ENCODE results near the gene ANKRD13A. TPM values are rescaled to one million over a fixed set of nuclear protein-coding genes. Genes with fewer than 3 reads are reported as not detected.
A peak's percentile ranks its signal among the peaks of the same experiment; 100 is the strongest.
"Not testable (repeated sequence)": the region's sequence is repeated elsewhere in the genome, so short reads cannot be mapped to it uniquely, and the experiment has no call there.

The ANKRD13A gene
- total RNA-seq, 4 donors from 2014 or later = 91.3 to 165 (median 124) TPM

DNA sequence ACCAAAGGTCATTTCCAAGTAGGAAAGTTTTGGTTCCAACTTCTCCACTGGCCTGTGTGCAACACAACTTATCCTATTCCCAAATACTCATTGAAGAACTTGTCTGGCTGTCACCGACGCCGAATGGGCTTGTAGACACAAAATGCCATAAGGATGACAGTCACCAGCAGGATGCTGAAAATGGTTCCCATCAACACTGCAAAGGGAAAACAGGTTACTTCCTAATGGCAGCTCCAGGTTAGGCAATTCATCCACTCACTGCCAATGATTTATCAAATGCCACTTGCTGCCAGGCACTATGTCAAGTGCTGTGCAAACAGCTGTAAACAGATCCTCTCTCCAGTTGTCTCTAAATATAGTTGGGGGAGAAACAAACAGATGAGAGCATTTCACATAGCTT is 43.0 kb downstream of the ANKRD13A start:
- intact Hi-C loops (cut with DNase I) = no loop called here
- H3K9me3 ChIP-seq = no peaks in the 10 kb centered on the region
- TF ChIP-seq, protein P1, sequence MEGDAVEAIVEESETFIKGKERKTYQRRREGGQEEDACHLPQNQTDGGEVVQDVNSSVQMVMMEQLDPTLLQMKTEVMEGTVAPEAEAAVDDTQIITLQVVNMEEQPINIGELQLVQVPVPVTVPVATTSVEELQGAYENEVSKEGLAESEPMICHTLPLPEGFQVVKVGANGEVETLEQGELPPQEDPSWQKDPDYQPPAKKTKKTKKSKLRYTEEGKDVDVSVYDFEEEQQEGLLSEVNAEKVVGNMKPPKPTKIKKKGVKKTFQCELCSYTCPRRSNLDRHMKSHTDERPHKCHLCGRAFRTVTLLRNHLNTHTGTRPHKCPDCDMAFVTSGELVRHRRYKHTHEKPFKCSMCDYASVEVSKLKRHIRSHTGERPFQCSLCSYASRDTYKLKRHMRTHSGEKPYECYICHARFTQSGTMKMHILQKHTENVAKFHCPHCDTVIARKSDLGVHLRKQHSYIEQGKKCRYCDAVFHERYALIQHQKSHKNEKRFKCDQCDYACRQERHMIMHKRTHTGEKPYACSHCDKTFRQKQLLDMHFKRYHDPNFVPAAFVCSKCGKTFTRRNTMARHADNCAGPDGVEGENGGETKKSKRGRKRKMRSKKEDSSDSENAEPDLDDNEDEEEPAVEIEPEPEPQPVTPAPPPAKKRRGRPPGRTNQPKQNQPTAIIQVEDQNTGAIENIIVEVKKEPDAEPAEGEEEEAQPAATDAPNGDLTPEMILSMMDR (IDR thresholded peaks at IDR 0.05) = no peak
- no peak for TF ChIP-seq POLR2AphosphoS5 (IDR thresholded peaks at IDR 0.05)
- no peak for TF ChIP-seq POLR2A (IDR thresholded peaks at IDR 0.05; ENCODE audit: low read depth)
- no peak for TF ChIP-seq EP300 (IDR thresholded peaks at IDR 0.05)
- H3K4me3 ChIP-seq = no peak overlapping the region
- no peaks in the 10 kb centered on the region for H3K27me3 ChIP-seq
- no peak for DNase-seq (ENCODE audit: extremely low spot score)
- H3K36me3 ChIP-seq = peaks cover 3 to 40% (median 22%) of the 10 kb centered on the region in 4 donors
- peak overlapping the region; percentile 52 to 84 (median 67) for H3K27ac ChIP-seq (replicated peaks in 1 of 4)
- WGBS = 84% methylated on average over 3 of the region's 3 CpGs
- H3K4me1 ChIP-seq = peaks cover 23 to 69% (median 62%) of the 10 kb centered on the region in 4 donors

DNA sequence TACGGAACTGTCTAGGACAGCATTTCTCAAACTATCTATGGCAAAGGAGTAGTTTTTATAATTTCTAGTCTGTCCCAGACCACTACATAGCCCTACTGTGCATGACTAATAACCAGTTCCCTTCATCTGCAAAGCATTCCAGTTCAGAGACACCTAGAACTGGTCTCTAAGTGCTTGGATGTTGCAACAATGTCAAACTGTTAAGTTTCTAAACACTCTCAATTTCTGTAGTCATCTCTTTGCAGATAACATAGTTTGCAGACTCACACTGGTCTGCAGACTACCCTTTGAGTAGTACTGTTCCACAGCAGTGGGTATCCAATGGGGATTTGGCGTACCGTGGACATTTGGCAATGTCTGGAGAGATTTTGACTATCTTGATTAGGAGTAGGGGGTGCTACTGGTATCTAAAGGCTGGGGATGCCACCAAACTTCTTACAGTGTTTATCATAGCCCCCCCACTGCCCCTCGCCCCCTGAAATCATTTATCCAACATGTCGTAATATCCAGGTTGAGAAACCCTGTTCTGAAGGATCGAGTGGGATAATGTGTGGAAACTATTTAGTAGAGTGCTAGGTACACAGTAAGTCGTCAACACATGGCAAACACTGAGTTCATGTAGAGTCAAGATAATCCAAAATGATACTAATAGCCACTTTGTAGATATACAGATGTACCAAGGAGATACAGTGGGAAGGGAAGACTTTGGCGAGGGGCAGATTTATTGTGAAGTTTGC is 47.4 kb downstream of the ANKRD13A start:
- H3K4me3 ChIP-seq = no peak overlapping the region

DNA sequence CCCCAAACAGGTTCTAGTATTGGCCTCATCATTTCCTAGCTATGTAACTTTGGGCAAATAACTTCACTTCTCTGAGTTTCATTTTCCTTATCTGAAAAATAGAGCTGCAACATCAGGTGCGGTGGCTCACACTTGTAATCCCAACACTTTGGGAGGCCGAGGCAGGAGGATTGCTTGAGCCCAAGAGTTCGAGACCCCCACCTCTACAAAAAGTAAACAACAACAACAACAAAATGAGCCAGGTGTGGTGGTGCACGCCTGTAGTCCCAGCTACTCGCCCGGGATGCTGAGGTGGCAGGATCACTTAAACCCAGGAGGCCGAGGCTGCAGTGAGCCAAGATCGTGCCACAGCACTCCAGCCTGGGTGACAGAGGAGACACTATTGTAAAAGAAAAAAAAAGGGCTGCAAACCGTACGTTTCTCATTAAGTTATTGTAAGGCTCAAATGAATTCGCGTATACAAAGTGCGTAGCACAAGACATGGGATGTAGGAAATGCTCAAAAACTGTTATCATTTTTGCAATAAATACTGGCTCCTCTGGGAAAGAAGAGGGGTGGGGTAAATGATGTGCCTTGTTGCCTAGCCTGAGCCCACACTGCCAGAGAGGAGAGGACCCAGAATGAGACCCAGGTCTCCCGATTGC is 48.2 kb downstream of the ANKRD13A start:
- peak overlapping the region; percentile 79 to 97 (median 87) for H3K4me3 ChIP-seq
- H3K27me3 ChIP-seq = no peaks in the 10 kb centered on the region
- intact Hi-C loops (cut with DNase I) = no loop called here
- peaks cover 0 to 10% (median 4%) of the 10 kb centered on the region in 4 donors for H3K36me3 ChIP-seq
- TF ChIP-seq POLR2AphosphoS5 (IDR thresholded peaks at IDR 0.05) (no peak), POLR2A (IDR thresholded peaks at IDR 0.05; ENCODE audit: low read depth) (no peak), EP300 (IDR thresholded peaks at IDR 0.05) (no peak)
- TF ChIP-seq, protein P1 (IDR thresholded peaks at IDR 0.05) = no peak
- H3K27ac ChIP-seq (replicated peaks in 1 of 4) = peak overlapping the region; percentile 74 to 87 (median 84)
- H3K9me3 ChIP-seq = no peaks in the 10 kb centered on the region
- 66% methylated on average over 12 of the region's 14 CpGs for WGBS
- no peak for DNase-seq (ENCODE audit: extremely low spot score)
- peaks cover 29 to 56% (median 52%) of the 10 kb centered on the region in 4 donors for H3K4me1 ChIP-seq

More for the DNA sequence above, 47.4 kb downstream of the ANKRD13A start:
- no peak for DNase-seq (ENCODE audit: extremely low spot score)
- 81% methylated on average over 8 of the region's 8 CpGs for WGBS
- TF ChIP-seq EP300 (IDR thresholded peaks at IDR 0.05) (no peak), POLR2A (IDR thresholded peaks at IDR 0.05; ENCODE audit: low read depth) (no peak), POLR2AphosphoS5 (IDR thresholded peaks at IDR 0.05) (no peak)
- TF ChIP-seq, protein P1 (IDR thresholded peaks at IDR 0.05) = no peak
- intact Hi-C loops (cut with DNase I) = no loop called here
- H3K36me3 ChIP-seq = peaks cover 0 to 17% (median 5%) of the 10 kb centered on the region in 4 donors
- no peaks in the 10 kb centered on the region for H3K27me3 ChIP-seq
- no peaks in the 10 kb centered on the region for H3K9me3 ChIP-seq
- peak overlapping the region in 1 of 4 donors; percentile 86 for H3K27ac ChIP-seq (replicated peaks in 1 of 4)
- peaks cover 29 to 57% (median 54%) of the 10 kb centered on the region in 4 donors for H3K4me1 ChIP-seq

DNA sequence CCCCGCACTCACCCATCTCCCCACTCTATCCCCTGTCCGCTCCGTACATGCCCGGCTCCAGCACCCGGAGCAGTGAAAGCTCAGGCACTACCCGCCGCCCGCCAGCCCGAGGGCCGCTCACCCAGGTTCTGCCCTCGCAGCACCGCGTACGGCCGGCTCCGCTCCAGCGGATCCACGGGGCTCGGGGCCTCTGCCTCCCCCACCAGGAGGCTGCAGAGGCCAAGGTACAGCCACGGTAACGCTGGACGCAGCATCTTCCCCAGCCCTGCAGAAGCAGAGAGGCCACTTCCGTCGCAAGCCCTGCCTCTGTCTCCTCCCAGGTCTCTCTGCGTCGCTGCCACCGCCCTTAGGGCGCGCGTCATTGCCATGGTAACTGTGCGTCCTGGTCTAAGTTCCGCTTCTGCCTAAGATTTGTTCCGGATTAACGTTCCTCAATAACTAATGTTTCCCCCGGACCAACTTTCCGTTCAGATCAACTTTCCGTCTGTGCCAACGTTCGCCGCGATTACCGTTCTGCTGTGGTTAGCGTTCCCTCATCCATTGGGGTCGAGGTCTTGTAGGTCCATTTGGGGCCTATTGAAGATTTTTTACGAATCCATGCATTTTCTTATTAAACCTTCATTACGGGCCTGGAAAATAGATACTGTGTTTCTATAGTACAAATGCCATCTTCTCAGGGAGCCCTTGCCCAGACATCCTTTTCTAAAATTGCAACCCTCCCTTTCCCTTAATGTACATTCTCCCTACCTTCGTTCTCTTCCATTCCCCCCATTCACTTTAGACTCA is 49.2 kb downstream of the ANKRD13A start, which contains the start of gene C12orf76:
Gene C12orf76, minus strand, starts transcription at position 281 of the 786 bp plus-strand sequence. Its CDS starts 27 bp downstream, at position 254.
- no peaks in the 10 kb centered on the region for H3K27me3 ChIP-seq
- peaks cover 0 to 10% (median 3%) of the 10 kb centered on the region in 4 donors for H3K36me3 ChIP-seq
- intact Hi-C loops (cut with DNase I) = no loop called here
- H3K27ac ChIP-seq (replicated peaks in 1 of 4) = peak within 1 kb of the TSS; percentile 74 to 87 (median 84)
- 3% methylated on average over 26 of the region's 47 CpGs for WGBS
- H3K9me3 ChIP-seq = no peaks in the 10 kb centered on the region
- peak; percentile 90 to 91 for TF ChIP-seq POLR2AphosphoS5 (IDR thresholded peaks at IDR 0.05)
- TF ChIP-seq, protein P1 (IDR thresholded peaks at IDR 0.05) = peak in 1 of 3 experiments; percentile 15
- TF ChIP-seq EP300 (IDR thresholded peaks at IDR 0.05) = no peak
- no peak for TF ChIP-seq POLR2A (IDR thresholded peaks at IDR 0.05; ENCODE audit: low read depth)
- peaks cover 19 to 46% (median 43%) of the 10 kb centered on the region in 4 donors for H3K4me1 ChIP-seq
- DNase-seq (ENCODE audit: extremely low spot score) = peak; percentile 98
- H3K4me3 ChIP-seq = peak within 1 kb of the TSS; percentile 79 to 97 (median 87)

DNA sequence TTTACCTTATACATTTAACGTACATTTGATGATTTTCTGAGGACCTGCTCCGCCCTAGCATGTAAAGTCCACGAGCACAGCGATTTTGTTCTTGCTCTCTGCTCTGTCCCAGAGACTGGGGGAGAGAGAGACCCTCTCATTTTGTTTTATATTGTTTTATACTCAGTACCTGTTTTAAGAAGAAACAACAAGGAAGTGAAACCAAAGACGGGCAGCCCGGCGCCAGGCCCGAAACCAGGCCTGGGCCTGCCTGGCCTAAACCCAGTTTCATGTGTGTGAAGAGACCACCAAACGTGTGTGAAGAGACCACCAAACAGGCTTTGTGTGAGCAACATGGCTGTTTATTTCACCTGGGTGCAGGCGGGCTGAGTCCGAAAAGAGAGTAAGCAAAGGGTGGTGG is 49.8 kb downstream of the ANKRD13A start:
- WGBS = 88% methylated on average over 11 of the region's 11 CpGs
- H3K27ac ChIP-seq (replicated peaks in 1 of 4) = peak overlapping the region; percentile 74 to 87 (median 84)

DNA sequence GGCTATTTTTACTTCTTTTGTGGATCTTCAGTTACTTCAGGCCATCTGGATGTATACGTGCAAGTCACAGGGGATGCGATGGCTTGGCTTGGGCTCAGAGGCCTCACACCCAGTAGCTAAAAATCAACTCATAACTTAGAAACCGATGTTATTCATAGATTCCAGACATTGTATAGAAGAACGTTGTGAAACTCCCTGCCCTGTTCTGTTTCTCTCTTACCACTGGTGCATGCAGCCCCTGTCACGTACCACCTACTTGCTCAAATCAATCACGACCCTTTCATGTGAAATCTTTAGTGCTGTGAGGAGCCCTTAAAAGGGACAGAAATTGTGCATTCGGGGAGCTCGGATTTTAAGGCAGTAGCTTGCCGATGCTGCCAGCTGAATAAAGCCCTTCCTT is 50.4 kb downstream of the ANKRD13A start:
- intact Hi-C loops (cut with DNase I); H3K9me3 ChIP-seq; DNase-seq (ENCODE audit: extremely low spot score); H3K4me3 ChIP-seq; H3K27me3 ChIP-seq; H3K27ac ChIP-seq (replicated peaks in 1 of 4); H3K36me3 ChIP-seq: not testable (repeated sequence)
- WGBS = 92% methylated on average over 9 of the region's 9 CpGs
- H3K4me1 ChIP-seq = peaks cover 19 to 39% (median 35%) of the 10 kb centered on the region in 4 donors

More for the DNA sequence above, 49.8 kb downstream of the ANKRD13A start:
- H3K9me3 ChIP-seq; H3K27me3 ChIP-seq; intact Hi-C loops (cut with DNase I); H3K36me3 ChIP-seq; DNase-seq (ENCODE audit: extremely low spot score): not testable (repeated sequence)
- peaks cover 19 to 40% (median 37%) of the 10 kb centered on the region in 4 donors for H3K4me1 ChIP-seq
- H3K4me3 ChIP-seq = peak overlapping the region; percentile 79 to 97 (median 87)
